ENCODE results near the gene UCP2. TPM values are rescaled to one million over a fixed set of nuclear protein-coding genes. Genes with fewer than 3 reads are reported as not detected.

The UCP2 gene
- total RNA-seq, 1 donor from 2014 or later = 51.3 TPM

- Histone ChIP-seq H3K4me1 (peaks cover 12% of the 10 kb centered on the region), H3K27ac (no peak overlapping the region), H3K4me3 (no peak overlapping the region), H3K27me3 (no peaks in the 10 kb centered on the region), H3K9me3 (no peaks in the 10 kb centered on the region), H3K36me3 (no peaks in the 10 kb centered on the region)
- TF ChIP-seq POLR2AphosphoS5 (IDR thresholded peaks at IDR 0.05; ENCODE audit: insufficient read depth in 1 of 2, low read depth in 1 of 2) (no peak), POLR2A (IDR thresholded peaks at IDR 0.05) (no peak), CTCF (IDR thresholded peaks at IDR 0.05) (no peak)
- DNase-seq (ENCODE audit: extremely low spot score in 2 of 2) = no peak
- intact Hi-C loops (cut with DNase I) = no loop called here
Measured at GRCh38 chr11:74023276-74023675, 40.6 kb upstream of the UCP2 start.

GRCh38 chr11:74022546-74022945, 39.9 kb upstream of the UCP2 start:
- Histone ChIP-seq H3K36me3 (no peaks in the 10 kb centered on the region), H3K27me3 (no peaks in the 10 kb centered on the region), H3K4me3 (no peak overlapping the region), H3K9me3 (no peaks in the 10 kb centered on the region), H3K4me1 (peaks cover 14% of the 10 kb centered on the region), H3K27ac (no peak overlapping the region)
- no peak for DNase-seq (ENCODE audit: extremely low spot score in 2 of 2)
- TF ChIP-seq CTCF (IDR thresholded peaks at IDR 0.05) (no peak), POLR2AphosphoS5 (IDR thresholded peaks at IDR 0.05; ENCODE audit: insufficient read depth in 1 of 2, low read depth in 1 of 2) (no peak), POLR2A (IDR thresholded peaks at IDR 0.05) (no peak)
- intact Hi-C loops (cut with DNase I) = no loop called here

DNA sequence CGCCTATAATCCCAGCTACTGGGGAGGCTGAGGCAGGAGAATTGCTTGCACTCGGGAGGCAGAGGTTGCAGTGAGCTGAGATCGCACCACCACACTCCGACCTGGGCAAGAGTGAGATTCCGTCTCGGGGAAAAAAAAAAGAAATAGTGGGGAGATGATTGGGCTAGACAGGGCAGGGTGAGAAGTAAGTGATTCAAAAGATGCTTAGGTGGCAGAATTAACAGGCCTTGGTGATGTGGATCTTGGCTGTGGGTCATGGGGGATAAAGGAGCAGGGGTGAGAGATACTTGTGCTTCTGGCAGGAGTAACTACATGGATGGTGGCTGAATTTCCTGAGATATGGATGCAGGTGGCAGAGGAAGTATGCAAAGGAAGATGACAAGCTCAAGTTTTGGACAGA, 39.4 kb upstream of the UCP2 start:
- DNase-seq (ENCODE audit: extremely low spot score in 2 of 2) = no peak
- intact Hi-C loops (cut with DNase I) = no loop called here
- H3K27me3 ChIP-seq = no peaks in the 10 kb centered on the region
- no peak overlapping the region for H3K4me3 ChIP-seq
- no peak overlapping the region for H3K27ac ChIP-seq
- peaks cover 14% of the 10 kb centered on the region for H3K4me1 ChIP-seq
- TF ChIP-seq CTCF (IDR thresholded peaks at IDR 0.05) (no peak), POLR2AphosphoS5 (IDR thresholded peaks at IDR 0.05; ENCODE audit: insufficient read depth in 1 of 2, low read depth in 1 of 2) (no peak), POLR2A (IDR thresholded peaks at IDR 0.05) (no peak)
- H3K9me3 ChIP-seq = no peaks in the 10 kb centered on the region
- H3K36me3 ChIP-seq = no peaks in the 10 kb centered on the region

- H3K36me3 ChIP-seq = no peaks in the 10 kb centered on the region
- intact Hi-C loops (cut with DNase I) = no loop called here
- no peak overlapping the region for H3K4me3 ChIP-seq
- no peaks in the 10 kb centered on the region for H3K27me3 ChIP-seq
- TF ChIP-seq CTCF (IDR thresholded peaks at IDR 0.05) = no peak
- no peak for DNase-seq (ENCODE audit: extremely low spot score in 2 of 2)
- no peaks in the 10 kb centered on the region for H3K9me3 ChIP-seq
- peaks cover 14% of the 10 kb centered on the region for H3K4me1 ChIP-seq
- H3K27ac ChIP-seq = no peak overlapping the region
Measured at GRCh38 chr11:74020539-74020938, 37.9 kb upstream of the UCP2 start.

GRCh38 chr11:74019860-74020259, 37.2 kb upstream of the UCP2 start:
- Histone ChIP-seq H3K27me3 (no peaks in the 10 kb centered on the region), H3K36me3 (no peaks in the 10 kb centered on the region), H3K4me3 (no peak overlapping the region), H3K4me1 (peaks cover 14% of the 10 kb centered on the region), H3K27ac (no peak overlapping the region), H3K9me3 (no peaks in the 10 kb centered on the region)
- no peak for TF ChIP-seq POLR2AphosphoS5 (IDR thresholded peaks at IDR 0.05; ENCODE audit: insufficient read depth in 1 of 2, low read depth in 1 of 2)
- no peak for TF ChIP-seq CTCF (IDR thresholded peaks at IDR 0.05)
- TF ChIP-seq POLR2A (IDR thresholded peaks at IDR 0.05) = no peak
- intact Hi-C loops (cut with DNase I) = no loop called here
- DNase-seq (ENCODE audit: extremely low spot score in 2 of 2) = no peak
